D721Med (cell line): ENCODE data around the gene PRR20A.
"Not testable (repeated sequence)": the region's sequence is repeated elsewhere in the genome, so short reads cannot be mapped to it uniquely, and the experiment has no call there.

Source experiments
- DNase-seq: peaks from one replicate; pipeline ENCODE4 v3.0.0; 2011; ENCODE audit warnings: low spot score; ENCODE audit not compliant: insufficient read length
- FAIRE-seq: peaks from 2 replicates; lab custom pipeline; 2011; peaks lifted over from hg19 to GRCh38; lab: Jason Lieb, UNC
- TF ChIP-seq, protein P1 (sequence below): IDR thresholded peaks from 2 replicates; pipeline ENCODE4 v1.5.1; 2012; ENCODE audit warnings: mild to moderate bottlenecking, control low read depth; ENCODE audit not compliant: insufficient read depth; ENCODE audit errors: missing control alignments

The PRR20A gene

DNA sequence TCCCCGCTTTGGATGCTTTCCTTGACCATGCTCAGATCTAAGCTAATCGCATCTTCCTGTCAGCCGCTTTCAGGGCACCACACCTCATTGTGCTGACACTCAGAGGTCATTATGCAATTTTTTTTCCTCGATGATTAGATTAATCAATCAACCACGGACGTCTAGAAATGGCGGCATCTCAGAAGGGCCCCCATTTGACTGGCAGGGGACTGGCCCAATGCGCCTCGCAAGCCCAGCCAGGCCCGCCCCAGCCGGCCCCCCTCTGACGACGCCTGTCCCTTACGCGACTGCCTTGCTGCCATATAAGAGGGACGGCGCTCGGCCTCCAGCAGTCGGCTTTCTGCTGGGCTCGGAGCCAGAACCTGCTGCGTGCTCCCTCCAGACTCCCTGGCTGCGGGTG, 26.2 kb downstream of the PRR20A start, which contains the start of gene PRR20E:
TSS of gene PRR20E (plus strand) at position 301 of the 400 bp plus-strand sequence. CDS start 387 bp downstream, outside the sequence.
- not testable (repeated sequence) for FAIRE-seq

DNA sequence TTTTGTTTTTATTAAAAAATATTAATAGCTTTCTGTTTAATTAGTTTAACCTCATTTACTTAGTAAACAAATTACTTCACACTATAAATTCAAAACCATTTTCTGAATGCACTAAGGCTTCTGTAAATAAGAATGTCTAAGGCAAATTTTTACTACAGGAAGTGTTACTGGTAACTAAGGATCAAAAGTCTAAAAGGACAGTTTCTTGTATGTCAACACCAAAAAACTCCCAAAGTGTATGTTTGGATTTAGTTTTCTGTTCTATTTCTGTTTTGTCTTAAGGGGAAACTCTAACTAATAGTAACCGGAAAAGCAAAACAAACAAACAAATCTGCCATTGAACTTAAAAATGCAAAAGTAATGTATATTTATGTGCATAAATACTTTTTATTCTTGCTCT, 50.9 kb downstream of the PRR20A start:
- TF ChIP-seq, protein P1, sequence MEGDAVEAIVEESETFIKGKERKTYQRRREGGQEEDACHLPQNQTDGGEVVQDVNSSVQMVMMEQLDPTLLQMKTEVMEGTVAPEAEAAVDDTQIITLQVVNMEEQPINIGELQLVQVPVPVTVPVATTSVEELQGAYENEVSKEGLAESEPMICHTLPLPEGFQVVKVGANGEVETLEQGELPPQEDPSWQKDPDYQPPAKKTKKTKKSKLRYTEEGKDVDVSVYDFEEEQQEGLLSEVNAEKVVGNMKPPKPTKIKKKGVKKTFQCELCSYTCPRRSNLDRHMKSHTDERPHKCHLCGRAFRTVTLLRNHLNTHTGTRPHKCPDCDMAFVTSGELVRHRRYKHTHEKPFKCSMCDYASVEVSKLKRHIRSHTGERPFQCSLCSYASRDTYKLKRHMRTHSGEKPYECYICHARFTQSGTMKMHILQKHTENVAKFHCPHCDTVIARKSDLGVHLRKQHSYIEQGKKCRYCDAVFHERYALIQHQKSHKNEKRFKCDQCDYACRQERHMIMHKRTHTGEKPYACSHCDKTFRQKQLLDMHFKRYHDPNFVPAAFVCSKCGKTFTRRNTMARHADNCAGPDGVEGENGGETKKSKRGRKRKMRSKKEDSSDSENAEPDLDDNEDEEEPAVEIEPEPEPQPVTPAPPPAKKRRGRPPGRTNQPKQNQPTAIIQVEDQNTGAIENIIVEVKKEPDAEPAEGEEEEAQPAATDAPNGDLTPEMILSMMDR, result no peak
- FAIRE-seq, result no peak

More for the DNA sequence above, 26.2 kb downstream of the PRR20A start, which contains the start of gene PRR20E:
- DNase-seq, result not testable (repeated sequence)

More for the DNA sequence above, 50.9 kb downstream of the PRR20A start:
- DNase-seq, result no peak
